Bronchial epithelial cell (primary cell): ENCODE data around the gene ADAMTS14. TPM values are rescaled to one million over a fixed set of nuclear protein-coding genes. Genes with fewer than 3 reads are reported as not detected.
A peak's percentile ranks its signal among the peaks of the same experiment; 100 is the strongest.

Experiments
- DNase-seq: peaks from one replicate; pipeline ENCODE4 v3.0.0-alpha.2; 2010; ENCODE audit warnings: low read depth
- FAIRE-seq: peaks from 2 replicates; lab custom pipeline; 2011; peaks lifted over from hg19 to GRCh38; lab: Jason Lieb, UNC
- H3K27me3 ChIP-seq: 2 replicates; pipeline ENCODE4 v1.5.1; 2011; ENCODE audit warnings: low read length; ENCODE audit not compliant: control insufficient read depth, insufficient read depth
- H3K36me3 ChIP-seq: 2 replicates; pipeline ENCODE4 v1.5.1; 2011; ENCODE audit warnings: low read length; ENCODE audit not compliant: control insufficient read depth, insufficient read depth
- H3K4me3 ChIP-seq: 2 replicates; pipeline ENCODE4 v1.5.1; 2011; ENCODE audit warnings: mild to moderate bottlenecking, low read depth, low read length, control low read depth
- CTCF ChIP-seq: IDR thresholded peaks from 2 replicates; pipeline ENCODE4 v1.5.1; 2011; ENCODE audit warnings: mild to moderate bottlenecking, moderate library complexity, low read length, control low read depth, inconsistent platforms; ENCODE audit not compliant: insufficient read depth, severe bottlenecking
- total RNA-seq: library from RNA; depleted of rRNA; stranded (reverse); fragments of >200 nt; gene quantifications from 2 replicates; pipeline ENCODE4 v1.2.1, GENCODE V29; 2014

Gene ADAMTS14
- total RNA-seq, 1 donor from 2014 or later: 0.26 TPM

DNA sequence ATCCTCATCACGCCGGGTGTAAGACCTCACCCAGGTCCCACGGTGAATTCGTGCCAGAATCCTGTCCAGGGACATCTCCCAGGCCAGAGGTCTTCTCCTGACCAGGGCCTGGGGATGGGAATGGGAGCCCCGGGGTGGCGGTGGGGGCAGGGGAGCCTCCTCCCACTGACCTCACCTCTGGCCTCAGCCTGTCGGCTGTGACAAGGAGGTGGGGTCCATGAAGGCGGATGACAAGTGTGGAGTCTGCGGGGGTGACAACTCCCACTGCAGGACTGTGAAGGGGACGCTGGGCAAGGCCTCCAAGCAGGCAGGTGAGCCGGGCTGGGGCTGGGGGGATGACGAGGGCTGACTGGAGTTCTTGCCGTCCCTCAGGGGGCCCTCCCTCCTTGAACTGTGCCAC, 71.6 kb downstream of the ADAMTS14 start:
- DNase-seq: no peak
- peaks cover 5% of the 10 kb centered on the region for H3K27me3 ChIP-seq
- no peak overlapping the region for H3K4me3 ChIP-seq
- H3K36me3 ChIP-seq: no peaks in the 10 kb centered on the region
- FAIRE-seq: no peak
- TF ChIP-seq CTCF: no peak

GRCh38 chr10:70744617-70745143, 72.4 kb downstream of the ADAMTS14 start:
- H3K36me3 ChIP-seq: no peaks in the 10 kb centered on the region
- DNase-seq (no peak), FAIRE-seq (no peak)
- no peak for TF ChIP-seq CTCF
- no peak overlapping the region for H3K4me3 ChIP-seq
- peaks cover 5% of the 10 kb centered on the region for H3K27me3 ChIP-seq

- H3K36me3 ChIP-seq: no peaks in the 10 kb centered on the region
- FAIRE-seq: no peak
- peaks cover 5% of the 10 kb centered on the region for H3K27me3 ChIP-seq
- no peak overlapping the region for H3K4me3 ChIP-seq
- DNase-seq: no peak
- TF ChIP-seq CTCF: no peak
These were observed 73.2 kb downstream of the ADAMTS14 start for GRCh38 chr10:70745555-70745954.

GRCh38 chr10:70747192-70747965, 75.1 kb downstream of the ADAMTS14 start:
- H3K4me3 ChIP-seq: no peak overlapping the region
- FAIRE-seq (peak; percentile 84), DNase-seq (no peak)
- no peaks in the 10 kb centered on the region for H3K36me3 ChIP-seq
- H3K27me3 ChIP-seq: peaks cover 5% of the 10 kb centered on the region
- TF ChIP-seq CTCF: no peak

DNA sequence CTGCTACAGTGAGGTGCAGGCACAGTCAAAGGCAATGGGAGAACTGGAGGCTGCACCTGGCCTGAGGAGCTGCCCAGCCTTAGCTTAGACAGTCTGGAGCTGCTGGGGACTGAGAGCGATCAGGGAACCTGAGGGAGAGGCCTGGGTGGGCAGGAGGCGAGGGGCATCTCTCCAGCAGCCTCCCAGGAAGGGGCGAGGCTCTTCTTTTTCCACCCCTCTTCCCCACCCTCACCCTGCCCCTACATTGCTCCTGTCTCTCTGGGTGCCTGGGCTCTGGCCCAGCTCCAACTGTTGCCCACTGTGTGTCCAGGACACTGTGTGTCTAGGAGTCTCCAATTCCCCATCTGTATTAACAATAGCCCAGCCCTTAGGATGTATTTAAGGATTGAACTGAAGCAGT, 76.0 kb downstream of the ADAMTS14 start:
- no peaks in the 10 kb centered on the region for H3K36me3 ChIP-seq
- peaks cover 2% of the 10 kb centered on the region for H3K27me3 ChIP-seq
- DNase-seq (no peak), FAIRE-seq (no peak)
- no peak for TF ChIP-seq CTCF
- no peak overlapping the region for H3K4me3 ChIP-seq
